ENCODE data around the gene ST3GAL3.

Gene ST3GAL3

GRCh38 chr1:43847290-43847689 is 140.0 kb downstream of the ST3GAL3 start:
- no peak for DNase-seq (ENCODE audit: extremely low read depth in 1 of 2, low read depth in 1 of 2)

GRCh38 chr1:43847882-43848281 is 140.5 kb downstream of the ST3GAL3 start:
- DNase-seq (ENCODE audit: extremely low read depth in 1 of 2, low read depth in 1 of 2): no peak

- no peak for DNase-seq (ENCODE audit: extremely low read depth in 1 of 2, low read depth in 1 of 2)
Observed at GRCh38 chr1:43849670-43850069, 142.3 kb downstream of the ST3GAL3 start.

- DNase-seq (ENCODE audit: extremely low read depth in 1 of 2, low read depth in 1 of 2): no peak
Observed at GRCh38 chr1:43850591-43851233, 143.4 kb downstream of the ST3GAL3 start.

- DNase-seq (ENCODE audit: extremely low read depth in 1 of 2, low read depth in 1 of 2): no peak
Observed at GRCh38 chr1:43851561-43852338, 144.4 kb downstream of the ST3GAL3 start.

GRCh38 chr1:43853161-43853921 is 146.0 kb downstream of the ST3GAL3 start:
- no peak for DNase-seq (ENCODE audit: extremely low read depth in 1 of 2, low read depth in 1 of 2)

GRCh38 chr1:43854473-43854872 is 147.1 kb downstream of the ST3GAL3 start:
- no peak for DNase-seq (ENCODE audit: extremely low read depth in 1 of 2, low read depth in 1 of 2)

- DNase-seq (ENCODE audit: extremely low read depth in 1 of 2, low read depth in 1 of 2): no peak
Observed at GRCh38 chr1:43856188-43856587, 148.9 kb downstream of the ST3GAL3 start.

GRCh38 chr1:43857163-43857562 is 149.8 kb downstream of the ST3GAL3 start:
- no peak for DNase-seq (ENCODE audit: extremely low read depth in 1 of 2, low read depth in 1 of 2)

- DNase-seq (ENCODE audit: extremely low read depth in 1 of 2, low read depth in 1 of 2): no peak
Observed at GRCh38 chr1:43858324-43858723, 151.0 kb downstream of the ST3GAL3 start.

- DNase-seq (ENCODE audit: extremely low read depth in 1 of 2, low read depth in 1 of 2): no peak
Observed at GRCh38 chr1:43861337-43861736, 154.0 kb downstream of the ST3GAL3 start.

- DNase-seq (ENCODE audit: extremely low read depth in 1 of 2, low read depth in 1 of 2): no peak
Observed at GRCh38 chr1:43861988-43862735, 154.8 kb downstream of the ST3GAL3 start.

- DNase-seq (ENCODE audit: extremely low read depth in 1 of 2, low read depth in 1 of 2): no peak
Observed at GRCh38 chr1:43864111-43865045, 157.0 kb downstream of the ST3GAL3 start.

GRCh38 chr1:43866201-43866600 is 158.9 kb downstream of the ST3GAL3 start:
- DNase-seq (ENCODE audit: extremely low read depth in 1 of 2, low read depth in 1 of 2): no peak

- DNase-seq (ENCODE audit: extremely low read depth in 1 of 2, low read depth in 1 of 2): no peak
Observed at GRCh38 chr1:43867976-43868740, 160.8 kb downstream of the ST3GAL3 start.

GRCh38 chr1:43868741-43869067 is 161.4 kb downstream of the ST3GAL3 start:
- DNase-seq (ENCODE audit: extremely low read depth in 1 of 2, low read depth in 1 of 2): no peak

- DNase-seq (ENCODE audit: extremely low read depth in 1 of 2, low read depth in 1 of 2): no peak
Observed at GRCh38 chr1:43870306-43870705, 163.0 kb downstream of the ST3GAL3 start.

- no peak for DNase-seq (ENCODE audit: extremely low read depth in 1 of 2, low read depth in 1 of 2)
Observed at GRCh38 chr1:43871181-43871910, 164.0 kb downstream of the ST3GAL3 start.

GRCh38 chr1:43872280-43872679 is 164.9 kb downstream of the ST3GAL3 start:
- DNase-seq (ENCODE audit: extremely low read depth in 1 of 2, low read depth in 1 of 2): no peak
